GM19099 (cell line): Measurements from ENCODE around the gene CXCR1.

ENCODE experiments used
- POLR2A ChIP-seq: IDR thresholded peaks from 3 replicates; pipeline ENCODE4 v1.6.1; 2011; ENCODE audit warnings: low read depth; ENCODE audit not compliant: insufficient read length; ENCODE audit errors: extremely low read depth

The CXCR1 gene

GRCh38 chr2:218130822-218131221 lies 35.9 kb downstream of the CXCR1 start:
- TF ChIP-seq POLR2A = no peak

GRCh38 chr2:218130377-218130776 lies 36.4 kb downstream of the CXCR1 start:
- TF ChIP-seq POLR2A = no peak

- TF ChIP-seq POLR2A = no peak
Measured at GRCh38 chr2:218129458-218130135, 37.2 kb downstream of the CXCR1 start.

- TF ChIP-seq POLR2A = no peak
Measured at GRCh38 chr2:218128781-218129457, 37.8 kb downstream of the CXCR1 start.

GRCh38 chr2:218127929-218128455 lies 38.8 kb downstream of the CXCR1 start:
- TF ChIP-seq POLR2A = no peak

DNA sequence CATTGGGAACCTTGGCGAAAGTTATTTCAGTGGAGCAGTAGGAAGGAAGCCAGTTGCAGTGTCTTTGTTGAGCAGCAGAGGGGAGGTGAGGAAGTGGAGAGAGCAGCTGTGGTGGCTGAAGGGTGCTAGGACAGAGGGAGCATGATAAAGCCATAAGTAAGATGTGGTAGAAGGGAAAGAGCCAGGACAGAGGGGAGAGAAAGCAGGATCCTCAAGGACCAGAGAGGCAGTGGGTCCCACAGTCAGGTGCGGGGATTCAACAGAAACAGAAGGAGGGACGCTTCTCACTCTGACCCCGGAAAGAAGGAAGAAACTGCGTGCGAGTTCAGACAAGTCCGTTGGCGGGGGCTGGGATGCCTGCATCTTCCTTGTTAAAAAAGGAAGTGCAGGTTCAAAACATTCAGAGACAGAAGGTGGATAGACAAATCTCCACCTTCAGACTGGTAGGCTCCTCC lies 41.1 kb downstream of the CXCR1 start, which contains the start of gene CXCR2:
CXCR2 (plus strand) TSS at position 403 of the 455 bp plus-strand sequence. CDS start 8,774 bp downstream, outside the sequence.
- no peak for TF ChIP-seq POLR2A

DNA sequence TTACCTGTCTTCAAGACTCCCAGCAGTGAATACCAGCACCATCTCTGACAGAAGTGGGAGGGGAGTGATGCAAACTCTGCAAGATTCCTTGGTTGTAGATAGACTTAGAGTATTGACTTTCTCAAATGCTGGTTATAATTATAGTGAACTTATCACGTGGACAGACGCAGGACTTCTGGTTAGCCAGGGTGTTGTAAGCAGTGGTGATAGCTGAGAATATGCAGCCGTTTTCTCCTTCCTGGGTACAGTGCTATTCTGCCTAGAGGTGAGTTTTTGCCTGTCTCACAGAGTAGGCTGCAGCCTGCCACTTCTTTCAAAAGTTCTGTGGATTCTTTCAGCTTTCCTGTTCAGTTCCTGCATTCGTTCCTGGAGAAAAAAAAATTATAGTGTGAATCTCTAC lies 41.7 kb downstream of the CXCR1 start:
- no peak for TF ChIP-seq POLR2A

- no peak for TF ChIP-seq POLR2A
Measured at GRCh38 chr2:218123986-218124385, 42.8 kb downstream of the CXCR1 start.
